GM12872 (cell line): ENCODE data around the gene ODAD3.

Experiments
- CTCF ChIP-seq: IDR thresholded peaks from 3 replicates; pipeline ENCODE4 v1.5.1; 2011; ENCODE audit warnings: low read depth, mild to moderate bottlenecking, low read length, moderate library complexity; ENCODE audit not compliant: insufficient read depth

The ODAD3 gene

GRCh38 chr19:11397089-11397610 lies 37.8 kb downstream of the ODAD3 start:
- no peak for TF ChIP-seq CTCF

GRCh38 chr19:11390933-11391680 lies 43.8 kb downstream of the ODAD3 start:
- no peak for TF ChIP-seq CTCF

GRCh38 chr19:11390359-11390758 lies 44.6 kb downstream of the ODAD3 start:
- no peak for TF ChIP-seq CTCF

- TF ChIP-seq CTCF = no peak
Measured at GRCh38 chr19:11387162-11388034, 47.5 kb downstream of the ODAD3 start.

- TF ChIP-seq CTCF = no peak
Measured at GRCh38 chr19:11384778-11385129, 50.2 kb downstream of the ODAD3 start.

- no peak for TF ChIP-seq CTCF
Measured at GRCh38 chr19:11383706-11384048, 51.2 kb downstream of the ODAD3 start.

DNA sequence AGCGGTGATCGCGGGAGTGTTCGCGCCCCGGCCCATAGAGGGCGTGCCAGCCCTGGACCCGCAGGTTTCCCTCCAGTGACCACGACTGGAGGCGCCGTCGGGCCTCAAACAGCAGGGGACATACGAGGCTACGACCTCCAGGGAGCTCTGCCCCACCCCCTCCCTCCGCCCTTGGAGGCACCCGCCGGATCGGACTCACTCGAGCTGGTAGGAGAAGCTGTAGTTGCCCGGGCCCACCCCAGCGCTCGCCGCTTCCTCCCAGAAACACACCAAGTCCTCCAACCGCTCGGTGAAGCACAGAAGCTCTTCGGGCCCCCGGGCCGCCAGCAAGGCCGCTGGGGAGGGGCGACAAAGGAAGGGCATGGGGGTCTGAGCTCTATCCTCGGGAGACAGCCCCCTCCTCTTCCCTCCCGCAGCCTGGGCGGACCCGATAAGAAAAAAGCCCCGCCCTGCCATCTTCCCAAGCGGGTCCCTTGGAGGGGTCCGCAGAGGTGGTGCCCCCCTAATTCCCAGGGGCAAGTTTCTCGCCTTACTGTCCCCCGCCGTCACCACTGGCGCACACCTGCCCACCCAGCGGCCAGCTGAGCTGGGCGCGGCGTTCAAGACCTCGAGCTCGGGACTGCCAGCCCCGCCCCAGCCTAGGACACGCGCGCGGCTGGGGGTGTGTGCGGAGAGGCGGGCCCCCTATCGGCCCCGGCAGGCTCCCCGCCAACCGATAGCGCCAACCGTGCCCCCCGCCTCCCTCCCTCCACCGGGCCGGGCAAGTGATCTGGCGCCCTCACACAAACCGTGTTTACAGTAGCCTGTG lies 51.8 kb downstream of the ODAD3 start:
- peak; percentile 55 for TF ChIP-seq CTCF
